Amniotic epithelial cell (primary cell): Measurements from ENCODE around the gene ABCF2.

Experiments
- DNase-seq: peaks from one replicate; pipeline ENCODE4 v3.0.0-alpha.2; 2010; ENCODE audit warnings: low read depth

ABCF2 gene

DNA sequence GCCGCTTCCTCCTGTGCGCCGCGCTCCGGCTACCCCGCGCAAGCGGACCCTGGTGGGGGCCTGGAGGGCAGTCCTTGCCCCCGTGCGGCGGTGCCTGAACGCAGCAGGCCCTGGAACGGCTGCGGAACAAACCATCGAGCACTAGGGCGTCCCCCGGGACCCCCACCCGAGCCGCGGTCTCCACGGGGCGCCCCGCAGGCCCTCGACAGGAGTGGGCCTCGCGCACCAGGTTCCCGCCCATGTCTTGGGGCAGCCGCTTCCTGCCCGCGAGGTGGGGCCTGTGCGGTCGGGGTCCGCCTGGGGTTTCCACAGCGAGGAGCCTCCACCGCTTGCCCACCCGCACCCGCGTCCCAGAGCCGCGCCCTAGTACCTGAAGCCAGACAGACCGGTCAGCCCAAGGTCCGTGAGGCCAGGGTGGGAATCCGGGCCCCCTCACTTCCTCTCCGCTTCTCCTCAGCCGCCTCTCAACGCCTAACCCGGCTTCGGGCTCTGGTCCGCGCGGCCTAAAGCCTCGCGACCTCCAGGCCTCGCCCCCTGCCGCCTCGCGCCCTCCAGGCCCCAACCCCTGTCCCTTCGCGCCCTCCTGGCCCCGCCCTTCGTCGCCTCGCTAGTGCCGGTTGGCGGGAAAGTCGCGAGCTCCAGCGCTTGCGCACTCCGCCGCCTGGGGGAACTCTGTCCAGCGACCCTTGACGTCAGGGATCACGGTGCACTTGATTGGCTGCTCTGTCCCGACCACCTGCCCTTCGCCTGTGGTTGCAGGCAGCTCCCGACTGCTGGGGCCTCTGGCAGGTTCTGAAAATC, 52.6 kb downstream of the ABCF2 start:
- peak; percentile 49 for DNase-seq

DNA sequence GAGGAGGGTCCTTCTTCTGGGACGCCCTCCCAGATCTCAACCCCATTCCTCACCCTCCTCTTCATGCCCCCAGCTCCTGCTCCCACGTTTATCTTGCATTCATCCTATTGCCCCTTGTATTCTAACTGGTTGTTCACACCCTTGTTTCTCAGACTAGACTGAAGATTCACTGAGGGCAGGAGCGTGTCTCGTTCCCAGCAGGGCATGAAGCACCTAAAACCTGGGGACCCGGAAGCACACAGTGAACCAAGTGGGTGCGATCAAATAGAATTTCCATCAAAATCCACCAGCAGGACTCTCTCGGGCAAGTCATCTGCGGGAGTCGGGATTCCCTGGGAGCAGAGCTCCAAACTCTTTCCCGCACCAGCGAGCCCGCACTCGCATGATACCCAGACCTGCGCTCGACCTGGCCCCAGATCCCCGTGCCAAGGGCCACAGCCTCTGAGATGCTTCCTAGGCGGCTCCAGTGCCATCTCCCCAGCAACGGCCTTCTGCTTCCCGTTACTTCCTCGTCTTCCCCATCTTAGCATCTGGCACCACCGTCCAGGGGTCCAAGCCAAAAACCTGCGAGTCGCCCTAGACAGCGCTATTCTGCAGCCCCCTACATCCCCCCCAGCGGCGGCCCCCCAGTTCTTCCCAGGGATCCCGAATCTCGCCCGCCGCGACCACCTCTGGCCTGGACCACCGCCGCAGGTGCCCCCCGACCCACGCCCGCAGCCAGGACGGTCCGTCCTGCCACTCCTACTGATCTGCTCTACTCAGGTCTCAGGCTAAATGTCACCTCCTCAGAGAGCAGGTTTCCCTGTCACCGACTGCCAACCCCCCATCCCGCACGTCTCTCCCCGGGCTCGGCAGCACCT, 53.4 kb downstream of the ABCF2 start:
- no peak for DNase-seq

DNA sequence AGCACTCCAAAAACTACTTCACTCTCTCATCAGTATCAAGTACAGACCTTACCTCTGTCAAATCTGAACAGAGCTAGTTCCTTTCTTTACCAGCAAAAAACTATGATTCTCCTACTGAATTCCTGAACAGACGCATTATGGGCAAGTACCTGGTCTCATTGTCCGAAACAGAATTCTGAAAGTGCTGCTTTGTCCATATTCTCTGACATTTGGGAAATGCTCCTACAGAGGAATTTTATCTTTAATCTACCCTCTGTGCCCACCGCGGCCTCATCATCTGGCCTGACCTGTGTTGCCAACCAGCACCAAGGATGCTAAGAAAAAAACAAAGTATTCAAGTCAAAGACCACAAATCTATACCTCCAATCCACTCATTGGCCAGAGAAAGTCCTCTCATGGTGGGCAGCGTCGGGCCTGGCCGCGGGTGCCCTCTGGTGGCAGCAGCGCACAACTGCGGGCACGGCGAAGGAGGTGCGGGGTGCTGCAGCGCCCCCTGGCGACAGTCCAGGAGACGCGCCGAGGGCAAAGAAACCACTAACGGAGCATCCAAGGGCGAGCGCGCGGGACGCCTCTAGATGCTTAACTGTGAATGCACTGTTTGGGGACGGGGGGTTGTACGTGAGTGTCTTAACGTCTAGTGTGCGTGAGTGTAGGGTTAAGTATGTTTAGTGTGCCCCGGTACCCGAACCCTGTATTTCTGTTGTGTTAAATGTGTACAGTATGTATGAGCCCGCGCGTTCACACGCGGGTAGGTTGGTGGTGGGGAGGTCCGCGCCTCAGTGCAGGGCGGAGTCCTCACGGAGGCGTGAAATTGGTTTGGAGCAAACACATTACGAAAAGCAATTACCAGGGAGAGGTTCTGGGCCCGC, 54.5 kb downstream of the ABCF2 start:
- peak; percentile 35 for DNase-seq

DNA sequence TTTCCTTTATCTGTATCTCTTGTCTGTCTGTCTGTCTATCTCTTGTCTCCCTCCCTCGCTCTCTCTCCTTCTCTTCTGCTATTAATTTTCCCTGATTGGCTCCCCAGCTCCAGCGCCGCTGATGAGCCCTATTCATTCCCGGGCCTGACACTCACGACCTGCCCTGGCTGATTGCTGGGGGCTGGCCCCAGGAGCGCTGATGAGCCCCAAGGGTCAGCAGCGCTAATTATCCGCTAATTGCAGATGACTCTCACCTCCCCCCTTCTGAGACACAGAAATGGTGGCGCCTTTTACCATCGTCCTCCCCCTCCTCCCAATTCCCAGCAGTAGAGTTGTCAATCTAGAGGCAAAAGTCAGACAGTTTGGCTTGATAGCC, 58.2 kb downstream of the ABCF2 start:
- no peak for DNase-seq

DNA sequence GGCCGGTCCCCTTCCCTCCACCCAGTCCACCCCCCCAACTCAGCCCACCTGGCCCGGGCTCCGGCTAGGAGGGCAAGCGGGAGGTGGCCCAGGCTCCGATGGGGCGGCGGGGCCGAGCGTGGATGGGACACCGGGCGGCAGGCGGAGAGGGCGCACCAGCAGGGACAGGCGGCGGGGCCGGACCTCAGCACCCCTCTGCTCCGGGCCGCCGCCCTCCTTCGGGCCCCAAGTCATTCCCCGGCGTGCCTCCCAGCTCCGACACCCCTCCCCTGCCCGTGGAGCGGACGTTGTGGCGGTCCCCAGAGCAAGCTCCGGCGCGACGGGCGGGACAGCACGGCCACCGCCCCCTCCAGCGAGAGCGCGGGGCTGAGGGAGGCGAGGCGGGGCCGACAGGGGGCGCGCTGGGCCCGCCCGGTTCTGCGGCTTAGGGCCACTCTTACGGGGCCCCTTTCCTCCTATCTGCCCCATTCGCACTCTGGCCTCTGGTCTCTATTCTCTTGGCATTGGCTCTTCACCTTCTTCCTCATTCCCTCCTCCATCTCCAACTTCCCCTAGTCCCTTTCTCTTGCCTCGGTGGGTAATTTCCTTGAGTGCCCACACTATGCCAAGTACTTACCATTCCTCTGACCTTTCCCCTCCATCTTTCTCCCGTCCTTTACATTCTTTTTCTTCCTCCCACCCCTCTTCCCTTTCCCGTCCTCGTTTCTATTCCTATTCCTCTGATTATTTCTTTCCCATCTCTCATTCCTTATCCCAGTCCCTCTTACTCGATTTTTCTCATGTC, 58.8 kb downstream of the ABCF2 start:
- DNase-seq, result no peak

DNA sequence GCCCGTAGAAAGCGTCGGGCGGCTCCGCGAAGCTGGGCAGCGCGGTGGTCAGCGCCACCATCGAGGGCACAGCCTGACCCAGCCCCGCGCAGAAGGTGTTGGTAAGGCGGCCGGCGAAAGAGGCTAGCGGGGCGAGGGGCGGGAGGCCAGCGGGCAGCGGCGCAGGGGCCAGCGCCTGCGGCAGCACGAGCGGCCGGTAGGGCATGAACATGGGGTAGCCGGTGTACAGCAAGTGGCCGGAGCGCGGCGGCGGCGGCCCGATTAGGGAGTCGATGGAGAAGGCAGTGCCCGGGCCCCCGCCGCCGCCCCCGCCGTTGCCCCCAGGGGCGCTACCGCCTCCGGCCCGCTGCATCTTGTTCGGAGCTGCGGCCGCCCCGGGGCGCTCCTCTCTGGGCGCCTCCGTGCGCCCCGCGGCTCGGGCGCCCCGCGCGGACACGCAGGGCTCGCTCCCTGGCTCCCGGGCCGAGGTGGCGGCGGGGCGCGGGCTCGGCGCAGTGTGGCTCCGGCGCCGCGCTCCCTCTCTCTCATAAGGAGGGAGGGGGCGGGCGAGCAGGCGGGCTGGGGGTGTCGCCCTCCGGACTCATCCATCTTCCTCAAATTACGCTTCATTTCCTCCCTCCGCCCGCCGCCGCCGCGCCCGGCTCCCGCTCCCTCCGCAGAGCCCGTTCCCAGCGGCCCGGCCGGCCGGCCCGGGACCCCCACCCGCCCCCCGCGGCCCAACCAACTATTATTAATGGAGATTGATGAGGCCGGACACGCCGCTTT, 59.6 kb downstream of the ABCF2 start, which contains the start of gene GBX1:
GBX1 (minus strand) TSS at position 498 of the 765 bp plus-strand sequence; CDS start at position 352, 146 bp downstream.
- peak; percentile 4 for DNase-seq

DNA sequence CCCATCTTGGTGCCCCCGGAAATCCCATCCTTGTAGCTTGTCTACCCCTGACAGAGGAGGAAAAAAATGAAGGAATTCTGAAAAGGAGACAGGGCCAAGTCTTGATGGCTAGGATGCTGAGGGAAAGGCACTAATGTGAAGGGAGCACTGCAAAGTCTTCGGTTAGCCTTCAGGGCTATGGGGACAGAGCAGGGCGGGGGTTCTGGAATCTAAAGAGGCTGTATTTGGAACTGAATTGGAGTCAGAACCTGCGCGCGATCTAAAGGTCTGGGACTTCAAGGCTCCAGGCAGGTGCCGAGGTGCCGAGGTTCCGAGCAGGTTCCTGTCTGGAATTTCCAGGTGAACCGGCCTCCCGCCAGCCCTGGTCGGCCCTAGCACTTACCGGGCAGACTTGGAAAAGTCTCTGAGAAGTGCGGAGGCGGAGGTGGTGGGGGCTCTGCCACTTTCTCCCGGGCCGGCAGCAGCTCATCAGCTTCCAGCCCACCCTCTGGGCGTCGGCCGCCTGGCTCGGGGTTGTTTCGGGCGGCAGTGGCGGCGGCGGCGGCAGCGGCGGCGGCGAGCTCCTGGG, 60.3 kb downstream of the ABCF2 start:
- DNase-seq, result no peak
